ENCODE measurements around the gene SNAPC2. TPM values are rescaled to one million over a fixed set of nuclear protein-coding genes. Genes with fewer than 3 reads are reported as not detected.

The SNAPC2 gene
- total and polyA plus RNA-seq, 2 of the 13 experiments (the other 11 are each of a cell fraction or from before 2014, with no cell fraction given) = 10.2 to 12.7 TPM

- 0 out of 2 replicates have a peak, but pooled peaks cover 2% of the 10 kb centered on the region for H4K20me1 ChIP-seq (ENCODE audit: insufficient read depth, low read length)
- DNase-seq (ENCODE audit: low spot score) = no peak
- H3K27me3 ChIP-seq (ENCODE audit: control insufficient read depth in 1 of 2, insufficient read depth in 2 of 2, low read length in 2 of 2) = peaks cover 0 to 3% of the 10 kb centered on the region in 2 experiments; a peak in 1 of 5 replicates
- H3K4me2 ChIP-seq (ENCODE audit: low read depth, low read length) = no peak overlapping the region
- H3K79me2 ChIP-seq (ENCODE audit: insufficient read depth, low read length) = peaks cover 32% of the 10 kb centered on the region
- H3K4me3 ChIP-seq (replicated peaks in 1 of 3; ENCODE audit: insufficient read depth in 1 of 3, low read depth in 2 of 3, low read length in 3 of 3) = no peak overlapping the region
- ChIA-PET POLR2A (interaction anchor here (0.7 kb wide), 1 partner anchor 235 kb away, joined by 3 read pairs; no protein-coding TSS in a partner anchor), CTCF (ENCODE audit: low intra/inter-chr PET ratio, low total read pairs) (no interaction called here)
- WGBS (ENCODE audit: low lambda C conversion rate) = 97% methylated on average over 12 of the region's 13 CpGs
- no peak for ATAC-seq
- H3K9ac ChIP-seq (ENCODE audit: insufficient read depth, low read depth, low read length) = no peak overlapping the region
- no peak overlapping the region for H2AFZ ChIP-seq (ENCODE audit: low read length)
- BruUV-seq (replicated peaks) = no TSS peak
- no peak overlapping the region for H3K27ac ChIP-seq (ENCODE audit: extremely low read length, insufficient read depth, low read length)
- in situ Hi-C loops (cut with HindIII; ENCODE audit: extremely low pct_ligation_motif_present, low pct_unique_long_range_greater_than_20kb) = no loop called here
- FAIRE-seq = no peak
- H3K9me3 ChIP-seq (ENCODE audit: low read length) = no peaks in the 10 kb centered on the region
- H3K4me1 ChIP-seq (ENCODE audit: insufficient read depth, low read length) = peaks cover 38% of the 10 kb centered on the region
- no peak for TF ChIP-seq ZNF501 (CRISPR knock-in tag; IDR thresholded peaks at IDR 0.05)
- 0 out of 2 replicates have a peak, but pooled peaks have one; percentile 28 for TF ChIP-seq RBFOX2 (IDR thresholded peaks at IDR 0.05; ENCODE audit: low read depth, low read length)
- H3K36me3 ChIP-seq (replicated peaks in 1 of 2; ENCODE audit: control insufficient read depth in 1 of 2, insufficient read depth in 2 of 2, low read length in 2 of 2) = peaks cover 12 to 45% of the 10 kb centered on the region in 2 experiments
- intact Hi-C loops (cut with micrococcal nuclease; ENCODE audit: unreplicated experiment) = no loop called here
Measured at GRCh38 chr19:7940841-7941240, 20.7 kb downstream of the SNAPC2 start.

GRCh38 chr19:7941895-7942596 lies 21.9 kb downstream of the SNAPC2 start:
- Histone ChIP-seq H3K79me2 (ENCODE audit: insufficient read depth, low read length) (peaks cover 32% of the 10 kb centered on the region), H4K20me1 (ENCODE audit: insufficient read depth, low read length) (0 out of 2 replicates have a peak, but pooled peaks cover 2% of the 10 kb centered on the region), H3K4me1 (ENCODE audit: insufficient read depth, low read length) (peaks cover 38% of the 10 kb centered on the region), H3K9ac (ENCODE audit: insufficient read depth, low read depth, low read length) (peak overlapping the region; percentile 100), H3K4me3 (replicated peaks in 1 of 3; ENCODE audit: insufficient read depth in 1 of 3, low read depth in 2 of 3, low read length in 3 of 3) (peak overlapping the region; percentile 63 to 98 (median 91); a peak in 5 of 6 replicates), H3K27me3 (ENCODE audit: control insufficient read depth in 1 of 2, insufficient read depth in 2 of 2, low read length in 2 of 2) (peaks cover 0 to 3% of the 10 kb centered on the region in 2 experiments; a peak in 1 of 5 replicates), H2AFZ (ENCODE audit: low read length) (no peak overlapping the region), H3K36me3 (replicated peaks in 1 of 2; ENCODE audit: control insufficient read depth in 1 of 2, insufficient read depth in 2 of 2, low read length in 2 of 2) (peaks cover 10 to 35% of the 10 kb centered on the region in 2 experiments), H3K4me2 (ENCODE audit: low read depth, low read length) (peak overlapping the region; percentile 82), H3K9me3 (ENCODE audit: low read length) (no peaks in the 10 kb centered on the region), H3K27ac (ENCODE audit: extremely low read length, insufficient read depth, low read length) (no peak overlapping the region)
- DNase-seq (ENCODE audit: low spot score) = no peak
- POLR2A ChIA-PET = interaction anchor here (2.7 kb wide), 1 partner anchor 12 kb away, joined by 57 read pairs; no protein-coding TSS in a partner anchor
- intact Hi-C loops (cut with micrococcal nuclease; ENCODE audit: unreplicated experiment) (no loop called here), in situ Hi-C loops (cut with HindIII; ENCODE audit: extremely low pct_ligation_motif_present, low pct_unique_long_range_greater_than_20kb) (no loop called here)
- CTCF ChIA-PET (ENCODE audit: low intra/inter-chr PET ratio, low total read pairs) = no interaction called here
- BruUV-seq (replicated peaks) = no TSS peak
- FAIRE-seq = no peak
- 92% methylated on average over 19 of the region's 19 CpGs for whole genome bisulfite sequencing (ENCODE audit: low lambda C conversion rate)
- TF ChIP-seq PPARG (CRISPR knock-in tag; conservative IDR thresholded peaks at IDR 0.05) (no peak), ZNF121 (CRISPR knock-in tag; IDR thresholded peaks at IDR 0.05) (peak; percentile 74), ZNF383 (CRISPR knock-in tag; IDR thresholded peaks at IDR 0.05; ENCODE audit: borderline replicate concordance) (no peak), ZNF777 (CRISPR knock-in tag; IDR thresholded peaks at IDR 0.05) (0 out of 2 replicates have a peak, but pooled peaks have one; percentile 1)
- ATAC-seq = no peak
